Neural crest cell (in vitro differentiated cells): Measurements from ENCODE around the gene KCNC3. TPM values are rescaled to one million over a fixed set of nuclear protein-coding genes. Genes with fewer than 3 reads are reported as not detected.

ENCODE experiments used
- DNase-seq: peaks from one replicate; pipeline ENCODE4 v3.0.0; 2021; ENCODE audit warnings: low read depth, mixed read lengths, low spot score
- H3K27ac Mint-ChIP-seq: one replicate; pipeline ENCODE4 v1.8.0; 2021; ENCODE audit warnings: mild to moderate bottlenecking, mixed read lengths; ENCODE audit not compliant: unreplicated experiment
- H3K27me3 Mint-ChIP-seq: 2 replicates; pipeline ENCODE4 v1.8.0; 2021; ENCODE audit warnings: low read depth, mild to moderate bottlenecking, mixed read lengths
- H3K36me3 Mint-ChIP-seq: 2 replicates; pipeline ENCODE4 v1.8.0; 2021; ENCODE audit warnings: low read depth, mild to moderate bottlenecking, mixed read lengths
- H3K4me1 Mint-ChIP-seq: 2 replicates; pipeline ENCODE4 v1.8.0; 2021; ENCODE audit warnings: mixed read lengths
- H3K4me3 Mint-ChIP-seq: one replicate; pipeline ENCODE4 v1.8.0; 2021; ENCODE audit warnings: mild to moderate bottlenecking, mixed read lengths
- H3K9me3 Mint-ChIP-seq: 2 replicates; pipeline ENCODE4 v1.8.0; 2021; ENCODE audit warnings: mixed read lengths
- CTCF ChIP-seq: fragments of 200-600 bp; sonication (generic); conservative IDR thresholded peaks from 2 replicates; pipeline ENCODE4 v1.5.0; 2021; ENCODE audit warnings: antibody characterized with exemption, mild to moderate bottlenecking
- total RNA-seq: library from RNA; stranded (reverse); gene quantifications from 2 replicates; pipeline ENCODE4 v1.2.1, GENCODE V29; 2021

Gene KCNC3
- total RNA-seq, 1 donor from 2014 or later: 4.2 TPM

GRCh38 chr19:50293263-50294004 is 35.7 kb downstream of the KCNC3 start:
- no peak overlapping the region for H3K4me3 Mint-ChIP-seq
- H3K27ac Mint-ChIP-seq: no peak overlapping the region
- no peak for TF ChIP-seq CTCF

GRCh38 chr19:50292216-50292827 is 36.9 kb downstream of the KCNC3 start:
- Mint-ChIP-seq H3K9me3 (no peaks in the 10 kb centered on the region), H3K27me3 (no peaks in the 10 kb centered on the region), H3K4me1 (peaks cover 4% of the 10 kb centered on the region), H3K27ac (no peak overlapping the region), H3K4me3 (no peak overlapping the region), H3K36me3 (peaks cover 10% of the 10 kb centered on the region)
- no peak for TF ChIP-seq CTCF
- DNase-seq: no peak

More at GRCh38 chr19:50293263-50294004, 35.7 kb downstream of the KCNC3 start:
- H3K27me3 Mint-ChIP-seq: no peaks in the 10 kb centered on the region
- peaks cover 3% of the 10 kb centered on the region for H3K36me3 Mint-ChIP-seq
- DNase-seq: no peak
- H3K4me1 Mint-ChIP-seq: peaks cover 4% of the 10 kb centered on the region
- no peaks in the 10 kb centered on the region for H3K9me3 Mint-ChIP-seq

- Mint-ChIP-seq H3K36me3 (peaks cover 16% of the 10 kb centered on the region), H3K4me3 (no peak overlapping the region), H3K4me1 (peaks cover 4% of the 10 kb centered on the region), H3K27ac (no peak overlapping the region), H3K27me3 (no peaks in the 10 kb centered on the region), H3K9me3 (peaks cover 2% of the 10 kb centered on the region)
- DNase-seq: no peak
- TF ChIP-seq CTCF: no peak
Observed at GRCh38 chr19:50290775-50291174, 38.4 kb downstream of the KCNC3 start.

GRCh38 chr19:50290011-50290410 is 39.2 kb downstream of the KCNC3 start:
- Mint-ChIP-seq H3K4me3 (no peak overlapping the region), H3K9me3 (peaks cover 6% of the 10 kb centered on the region), H3K27ac (no peak overlapping the region), H3K36me3 (peaks cover 20% of the 10 kb centered on the region), H3K4me1 (peaks cover 4% of the 10 kb centered on the region), H3K27me3 (no peaks in the 10 kb centered on the region)
- no peak for TF ChIP-seq CTCF
- DNase-seq: no peak

- no peak overlapping the region for H3K4me3 Mint-ChIP-seq
- peaks cover 4% of the 10 kb centered on the region for H3K4me1 Mint-ChIP-seq
- H3K9me3 Mint-ChIP-seq: peaks cover 6% of the 10 kb centered on the region
- no peak for TF ChIP-seq CTCF
- H3K27me3 Mint-ChIP-seq: no peaks in the 10 kb centered on the region
- no peak for DNase-seq
- peaks cover 21% of the 10 kb centered on the region for H3K36me3 Mint-ChIP-seq
- no peak overlapping the region for H3K27ac Mint-ChIP-seq
Observed at GRCh38 chr19:50288954-50289353, 40.2 kb downstream of the KCNC3 start.
